Spleen (tissue), 7 donors: Measurements from ENCODE around the gene INA.

Experiments
- POLR2A ChIP-seq, 3 donors: fragments of 450-650 bp; IDR thresholded peaks; one replicate each; pipeline ENCODE4 v1.5.1; 2017; ENCODE audit warnings: antibody characterized with exemption in 3 of 3, mild to moderate bottlenecking in 1 of 3
- TF ChIP-seq, protein P1 (sequence below), 11 experiments: fragments of 200-600 bp in 7 of 11; fragments of 450-650 bp in 4 of 11; sonication (generic) in 4 of 11; IDR thresholded peaks in 8 of 11; conservative IDR thresholded peaks in 3 of 11; 1 replicate in 7 of 11; 2 replicates in 4 of 11; pipeline versions ENCODE4 v1.4.0 to v1.8.0; 2016 to 2021; ENCODE audit warnings: antibody characterized with exemption in 11 of 11, inconsistent platforms in 4 of 11, mild to moderate bottlenecking in 1 of 11
- donor health status: DM: no; HTN: no; CAD: no; lungs with moderate emphysema.
- donor health status: DM: no; HTN: no; CAD: no.
- donor health status: DM: no; HTN: no; CAD: no.

DNA sequence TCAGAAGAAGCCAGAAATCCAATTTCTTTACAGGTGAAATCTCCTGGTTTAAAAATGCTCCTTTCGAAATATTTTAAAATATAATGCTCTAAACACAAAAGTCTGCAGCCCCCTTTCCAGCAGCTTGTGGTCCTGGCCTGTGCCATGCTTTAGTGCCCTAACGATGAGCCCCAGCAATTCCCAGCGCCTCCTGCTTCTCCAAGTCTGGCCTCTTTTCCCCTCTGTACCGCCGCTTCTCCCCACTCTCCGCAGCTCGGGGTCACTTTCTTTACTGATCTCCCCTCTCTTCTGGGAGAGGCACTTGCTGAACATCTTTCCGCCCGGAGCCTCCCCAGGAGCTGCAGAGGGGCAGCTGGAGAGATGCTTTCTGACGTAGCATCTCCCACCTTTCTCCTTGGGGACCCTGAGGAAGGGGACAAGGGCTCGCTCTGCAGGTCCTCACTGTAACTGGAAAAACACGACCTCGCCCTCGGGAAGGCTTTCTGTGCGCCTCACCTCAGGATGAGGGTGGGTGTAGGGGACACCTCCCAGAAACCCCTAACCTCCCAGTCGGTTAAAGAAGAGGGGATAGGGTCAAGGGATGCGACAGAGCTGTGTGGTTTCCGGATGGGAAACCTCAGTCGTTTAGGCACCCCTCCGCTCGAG is 565 bp upstream of the INA start:
- TF ChIP-seq POLR2A (IDR thresholded peaks at IDR 0.05) = no peak
- TF ChIP-seq, protein P1, sequence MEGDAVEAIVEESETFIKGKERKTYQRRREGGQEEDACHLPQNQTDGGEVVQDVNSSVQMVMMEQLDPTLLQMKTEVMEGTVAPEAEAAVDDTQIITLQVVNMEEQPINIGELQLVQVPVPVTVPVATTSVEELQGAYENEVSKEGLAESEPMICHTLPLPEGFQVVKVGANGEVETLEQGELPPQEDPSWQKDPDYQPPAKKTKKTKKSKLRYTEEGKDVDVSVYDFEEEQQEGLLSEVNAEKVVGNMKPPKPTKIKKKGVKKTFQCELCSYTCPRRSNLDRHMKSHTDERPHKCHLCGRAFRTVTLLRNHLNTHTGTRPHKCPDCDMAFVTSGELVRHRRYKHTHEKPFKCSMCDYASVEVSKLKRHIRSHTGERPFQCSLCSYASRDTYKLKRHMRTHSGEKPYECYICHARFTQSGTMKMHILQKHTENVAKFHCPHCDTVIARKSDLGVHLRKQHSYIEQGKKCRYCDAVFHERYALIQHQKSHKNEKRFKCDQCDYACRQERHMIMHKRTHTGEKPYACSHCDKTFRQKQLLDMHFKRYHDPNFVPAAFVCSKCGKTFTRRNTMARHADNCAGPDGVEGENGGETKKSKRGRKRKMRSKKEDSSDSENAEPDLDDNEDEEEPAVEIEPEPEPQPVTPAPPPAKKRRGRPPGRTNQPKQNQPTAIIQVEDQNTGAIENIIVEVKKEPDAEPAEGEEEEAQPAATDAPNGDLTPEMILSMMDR (IDR thresholded peaks at IDR 0.05 in 8 of 11, conservative IDR thresholded peaks at IDR 0.05 in 3 of 11) = no peak
